Measurements from ENCODE around the gene C7orf25. TPM values are rescaled to one million over a fixed set of nuclear protein-coding genes. Genes with fewer than 3 reads are reported as not detected.
A peak's percentile ranks its signal among the peaks of the same experiment; 100 is the strongest.

The C7orf25 gene
- total and polyA plus RNA-seq, 10 of the 15 experiments (the other 5 are each of a cell fraction or from before 2014, with no cell fraction given) = 0.63 to 3.2 (median 1.7) TPM

GRCh38 chr7:42961170-42961569 is 49.3 kb upstream of the C7orf25 start:
- ATAC-seq (peak; percentile 13; the same call in 2 of the 3 replicates), FAIRE-seq (no peak), DNase-seq (ENCODE audit: low read depth, low spot score) (no peak)
- intact Hi-C loops (cut with micrococcal nuclease; ENCODE audit: unreplicated experiment) (no loop called here), in situ Hi-C loops (cut with MboI) (no loop called here)
- POLR2A ChIA-PET = interaction anchor here (2.1 kb wide), 1 partner anchor 14 kb away, joined by 11 read pairs; no protein-coding TSS in a partner anchor
- CTCF ChIA-PET = interaction anchor here (0.5 to 3.3 kb wide), 13 partner anchors 8 to 984 kb away, joined by 3 to 22 read pairs (median 5); partner anchors contain the start of gene C7orf25
- no peaks in the 10 kb centered on the region; the same call in none of the 3 replicates for H3K9me3 ChIP-seq (replicated peaks; ENCODE audit: control insufficient read depth, insufficient read depth, low read length)
- no peaks in the 10 kb centered on the region for H3K36me3 ChIP-seq (ENCODE audit: control insufficient read depth in 2 of 2, insufficient read depth in 2 of 2, low read length in 1 of 2)
- SMC1A ChIA-PET (ENCODE audit: uncharacterized antibody, unreplicated experiment) = interaction anchor here (0.6 to 3.4 kb wide), 20 partner anchors 9 to 1027 kb away, joined by 3 to 23 read pairs (median 4); no protein-coding TSS in a partner anchor
- no TSS peak for BruUV-seq (replicated peaks)
- no peaks in the 10 kb centered on the region for H3K27me3 ChIP-seq (replicated peaks in 1 of 2; ENCODE audit: control insufficient read depth in 2 of 2, insufficient read depth in 2 of 2, low read length in 1 of 2)
- H3K4me1 ChIP-seq (ENCODE audit: control insufficient read depth, insufficient read depth, low read length) = no peaks in the 10 kb centered on the region
- H3K9ac ChIP-seq (ENCODE audit: control insufficient read depth, insufficient read depth, low read length) = no peak overlapping the region
- no peak overlapping the region for H3K27ac ChIP-seq (ENCODE audit: control insufficient read depth, insufficient read depth)
- 28% methylated on average over 2 of the region's 2 CpGs for WGBS (ENCODE audit: insufficient coverage, insufficient replicate concordance, low lambda C conversion rate, missing lambda C conversion rate)
- H4K20me1 ChIP-seq (ENCODE audit: control insufficient read depth, insufficient read depth) = no peaks in the 10 kb centered on the region
- H3K4me2 ChIP-seq (ENCODE audit: control insufficient read depth, insufficient read depth) = no peak overlapping the region
- peak overlapping the region; percentile 2; the same call in 1 of the 2 replicates for H2AFZ ChIP-seq (ENCODE audit: control insufficient read depth, low read depth, low read length)
- H3K79me2 ChIP-seq (ENCODE audit: control insufficient read depth, insufficient read depth, low read length) = no peaks in the 10 kb centered on the region
- RAD21 ChIA-PET (ENCODE audit: unreplicated experiment) = interaction anchor here (1.0 to 3.8 kb wide), 10 partner anchors 11 to 301 kb away, joined by 3 to 17 read pairs (median 5); partner anchors contain the start of genes MRPL32 and PSMA2
- no peak overlapping the region for H3K4me3 ChIP-seq
- TF ChIP-seq MTA2 (IDR thresholded peaks at IDR 0.05; ENCODE audit: low read depth) = no peak
- no peak for TF ChIP-seq CHD1 (IDR thresholded peaks at IDR 0.05; ENCODE audit: low read depth, low read length)
- TF ChIP-seq E2F8 (IDR thresholded peaks at IDR 0.05; ENCODE audit: low read depth, partially characterized antibody) = no peak
- TF ChIP-seq EP300 (IDR thresholded peaks at IDR 0.05; ENCODE audit: borderline replicate concordance in 1 of 2, control insufficient read depth in 1 of 2, low read depth in 2 of 2, low read length in 2 of 2) = no peak
- TF ChIP-seq YY1 (IDR thresholded peaks at IDR 0.05; ENCODE audit: low read depth, low read length) = no peak
- TF ChIP-seq CEBPB (IDR thresholded peaks at IDR 0.05; ENCODE audit: borderline replicate concordance in 1 of 2, low read depth in 2 of 2, low read length in 2 of 2) = no peak
- TF ChIP-seq RAD51 (IDR thresholded peaks at IDR 0.05) = no peak
- no peak for TF ChIP-seq HCFC1 (IDR thresholded peaks at IDR 0.05; ENCODE audit: low read length)
- no peak for TF ChIP-seq RFX5 (IDR thresholded peaks at IDR 0.05; ENCODE audit: low read depth, low read length)
- TF ChIP-seq SREBF2 (IDR thresholded peaks at IDR 0.05; ENCODE audit: low read length) = no peak
- no peak for TF ChIP-seq ZBTB33 (IDR thresholded peaks at IDR 0.05)
- no peak for TF ChIP-seq REST (IDR thresholded peaks at IDR 0.05; ENCODE audit: low read depth, low read length)
- no peak for TF ChIP-seq RELB (IDR thresholded peaks at IDR 0.05; ENCODE audit: low read depth)
- no peak for TF ChIP-seq RAD21 (IDR thresholded peaks at IDR 0.05; ENCODE audit: insufficient read depth, low read depth, low read length)

All from GM12878 (cell line).